GM12891 (cell line): ENCODE measurements around the gene GLMN.

Experiments
- PAX5 ChIP-seq: IDR thresholded peaks from 2 replicates; pipeline ENCODE4 v1.6.1; 2011; ENCODE audit warnings: low read length, moderate library complexity, mild to moderate bottlenecking; ENCODE audit not compliant: insufficient read depth, severe bottlenecking
- POLR2A ChIP-seq: IDR thresholded peaks from 2 replicates; pipeline ENCODE4 v1.6.1; 2011; ENCODE audit warnings: low read depth, low read length, control low read depth
- POLR2AphosphoS5 ChIP-seq: IDR thresholded peaks from 2 replicates; pipeline ENCODE4 v1.6.1; 2011; ENCODE audit warnings: low read depth, low read length, control low read depth
- POU2F2 ChIP-seq: IDR thresholded peaks from 2 replicates; pipeline ENCODE4 v1.6.1; 2011; ENCODE audit warnings: low read depth, mild to moderate bottlenecking, control low read depth, low read length, moderate library complexity
- SPI1 ChIP-seq: IDR thresholded peaks from 2 replicates; pipeline ENCODE4 v1.6.1; 2011; ENCODE audit warnings: low read depth, low read length, control low read depth
- TAF1 ChIP-seq: IDR thresholded peaks from 2 replicates; pipeline ENCODE4 v1.6.1; 2011; ENCODE audit warnings: low read depth, low read length, control low read depth

DNA sequence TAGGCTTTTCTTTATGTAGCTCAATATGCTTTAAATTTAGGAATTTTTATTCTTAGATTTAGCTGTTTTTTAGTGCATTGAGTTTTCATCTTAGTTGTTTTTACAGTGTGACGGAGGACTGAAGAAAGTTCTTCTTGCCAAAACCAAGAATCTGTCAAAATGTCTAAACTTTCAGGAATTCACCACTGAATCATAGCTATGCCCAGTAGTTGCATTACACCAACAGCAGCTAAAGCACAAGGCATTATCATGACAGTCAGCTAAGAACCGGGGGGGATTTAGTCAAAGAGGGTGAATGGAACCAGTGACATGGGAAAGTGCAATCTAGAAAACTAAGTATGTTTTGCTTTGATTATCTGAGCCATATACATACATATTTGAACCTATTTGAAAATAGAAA, 87.6 kb downstream of the GLMN start:
- TF ChIP-seq POLR2A, result no peak
- no peak for TF ChIP-seq TAF1
- TF ChIP-seq POLR2AphosphoS5, result no peak
- no peak for TF ChIP-seq PAX5
- TF ChIP-seq SPI1, result no peak
- TF ChIP-seq POU2F2, result no peak
